GM21447 (cell line): Measurements from ENCODE around the gene FUBP1.
"Not testable (repeated sequence)": the region's sequence is repeated elsewhere in the genome, so short reads cannot be mapped to it uniquely, and the experiment has no call there.

Experiments
- ATAC-seq: cut with Tn5 transposase; IDR thresholded peaks from one replicate; pipeline ENCODE4 v1.9.1; 2021; ENCODE audit not compliant: unreplicated experiment

The FUBP1 gene

GRCh38 chr1:77990629-77991204 lies 11.8 kb upstream of the FUBP1 start:
- no peak for ATAC-seq

- ATAC-seq: no peak
Measured at GRCh38 chr1:77989744-77990143, 10.9 kb upstream of the FUBP1 start.

GRCh38 chr1:77987919-77988318 lies 9.0 kb upstream of the FUBP1 start:
- ATAC-seq: no peak

GRCh38 chr1:77986810-77987209 lies 7.9 kb upstream of the FUBP1 start:
- no peak for ATAC-seq

- no peak for ATAC-seq
Measured at GRCh38 chr1:77984629-77985028, 5.8 kb upstream of the FUBP1 start.

GRCh38 chr1:77983997-77984355 lies 5.1 kb upstream of the FUBP1 start:
- ATAC-seq: no peak

GRCh38 chr1:77983352-77983996 lies 4.6 kb upstream of the FUBP1 start:
- not testable (repeated sequence) for ATAC-seq

- ATAC-seq: peak; percentile 70
Measured at GRCh38 chr1:77978293-77978968, 441 bp downstream of the FUBP1 start.

- no peak for ATAC-seq
Measured at GRCh38 chr1:77977989-77978292, 931 bp downstream of the FUBP1 start.

GRCh38 chr1:77976433-77977076 lies 2.3 kb downstream of the FUBP1 start:
- ATAC-seq: no peak

GRCh38 chr1:77975907-77976306 lies 3.0 kb downstream of the FUBP1 start:
- ATAC-seq: no peak

GRCh38 chr1:77975386-77975785 lies 3.5 kb downstream of the FUBP1 start:
- no peak for ATAC-seq

GRCh38 chr1:77972080-77972479 lies 6.8 kb downstream of the FUBP1 start:
- ATAC-seq: no peak

GRCh38 chr1:77970192-77970591 lies 8.7 kb downstream of the FUBP1 start:
- ATAC-seq: no peak

GRCh38 chr1:77966291-77966690 lies 12.6 kb downstream of the FUBP1 start:
- ATAC-seq: no peak

- no peak for ATAC-seq
Measured at GRCh38 chr1:77961392-77961791, 17.5 kb downstream of the FUBP1 start.

- no peak for ATAC-seq
Measured at GRCh38 chr1:77958850-77959249, 20.0 kb downstream of the FUBP1 start.

- no peak for ATAC-seq
Measured at GRCh38 chr1:77958391-77958790, 20.5 kb downstream of the FUBP1 start.

GRCh38 chr1:77956464-77956863 lies 22.4 kb downstream of the FUBP1 start:
- ATAC-seq: no peak

- no peak for ATAC-seq
Measured at GRCh38 chr1:77955709-77956108, 23.2 kb downstream of the FUBP1 start.

- no peak for ATAC-seq
Measured at GRCh38 chr1:77954521-77954920, 24.4 kb downstream of the FUBP1 start.

- ATAC-seq: no peak
Measured at GRCh38 chr1:77953907-77954306, 25.0 kb downstream of the FUBP1 start.
